Measurements from ENCODE around the gene CALHM3. TPM values are rescaled to one million over a fixed set of nuclear protein-coding genes. Genes with fewer than 3 reads are reported as not detected.

Gene CALHM3
- polyA plus RNA-seq, 1 of the 3 experiments (the other 2 are of a cell fraction): not detected

DNA sequence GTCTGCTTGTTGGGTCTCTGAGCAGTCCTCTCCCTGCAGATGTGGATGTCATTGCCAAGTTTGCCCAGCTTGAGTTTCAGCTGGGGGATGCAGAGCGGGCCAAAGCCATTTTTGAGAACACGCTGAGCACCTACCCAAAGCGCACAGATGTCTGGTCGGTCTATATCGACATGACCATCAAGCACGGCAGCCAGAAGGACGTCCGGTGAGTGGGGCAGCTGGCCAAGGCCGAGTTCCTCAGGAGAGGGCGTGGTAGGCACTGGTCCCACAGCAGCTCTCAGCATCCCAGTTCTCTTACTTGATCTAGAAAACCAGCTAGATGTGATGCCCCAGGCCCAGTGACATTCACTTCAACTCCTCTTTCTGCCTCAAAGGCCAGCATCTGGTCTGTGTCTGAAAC is 34.6 kb downstream of the CALHM3 start (continued):
- TF ChIP-seq GABPA (IDR thresholded peaks at IDR 0.05; ENCODE audit: low read depth) (no peak), ELF1 (IDR thresholded peaks at IDR 0.05) (no peak), RAD21 (IDR thresholded peaks at IDR 0.05; ENCODE audit: low read length) (no peak)

DNA sequence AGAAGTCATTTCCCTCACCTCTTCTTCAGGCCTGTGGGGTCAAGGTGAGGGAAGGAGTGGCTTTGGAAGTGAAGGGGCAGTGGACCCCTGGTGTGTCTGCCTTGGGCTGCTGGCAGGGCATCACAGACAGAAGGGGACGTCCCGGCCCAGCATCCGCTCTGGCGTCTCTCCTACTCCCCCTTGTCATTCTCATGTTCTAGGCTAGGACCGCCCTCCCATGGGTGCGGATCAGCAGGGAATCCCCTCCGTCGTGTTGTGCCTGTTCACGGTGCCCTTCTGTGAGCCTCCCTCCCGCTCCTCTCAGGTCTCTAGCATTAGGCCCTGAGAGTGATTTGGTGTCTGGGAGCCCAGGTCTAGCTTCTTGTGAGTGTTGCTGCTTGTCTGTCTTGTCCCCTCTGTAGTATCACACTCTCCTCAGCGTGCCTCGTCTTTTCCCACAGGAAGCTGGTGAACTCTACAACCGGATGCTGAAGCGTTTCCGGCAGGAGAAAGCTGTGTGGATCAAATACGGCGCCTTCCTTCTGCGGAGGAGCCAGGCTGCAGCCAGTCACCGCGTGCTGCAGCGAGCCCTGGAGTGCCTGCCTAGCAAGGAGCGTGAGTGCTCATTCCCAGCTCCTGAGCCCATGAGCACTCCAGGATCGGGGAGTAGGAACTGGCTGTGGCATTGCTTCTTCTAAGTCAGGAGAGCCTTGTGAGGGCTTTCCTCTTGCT is 35.4 kb downstream of the CALHM3 start:
- 97% methylated on average over 21 of the region's 23 CpGs for WGBS (ENCODE audit: low lambda C conversion rate)
- CTCF ChIA-PET: interaction anchor here (1.3 to 3.2 kb wide), 2 partner anchors 27 to 42 kb away, joined by 6 to 17 read pairs; no protein-coding TSS in a partner anchor

DNA sequence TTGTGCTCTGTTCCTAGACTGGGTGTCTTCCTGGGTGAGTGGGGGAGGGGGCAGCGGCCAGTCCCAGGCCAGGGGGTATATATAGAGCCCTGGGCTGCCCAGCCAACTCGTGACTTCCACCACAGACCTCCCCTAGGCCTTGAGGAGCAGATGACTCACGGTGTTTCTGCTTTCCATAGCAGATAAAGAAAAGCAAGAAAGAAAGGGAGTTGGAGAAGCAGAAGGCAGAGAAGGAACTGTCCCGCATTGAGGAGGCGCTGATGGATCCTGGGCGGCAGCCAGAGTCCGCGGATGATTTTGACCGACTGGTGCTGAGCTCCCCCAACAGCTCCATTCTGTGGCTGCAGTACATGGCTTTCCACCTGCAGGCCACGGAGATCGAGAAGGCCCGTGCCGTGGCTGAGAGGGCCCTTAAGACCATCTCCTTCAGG is 37.0 kb downstream of the CALHM3 start:
- no peaks in the 10 kb centered on the region for H3K79me2 ChIP-seq (ENCODE audit: insufficient read depth)
- H3K4me2 ChIP-seq: no peak overlapping the region
- ChIA-PET CTCF (interaction anchor here (1.0 to 3.2 kb wide), 6 partner anchors 9 to 123 kb away, joined by 3 to 17 read pairs (median 4); partner anchors contain the start of gene CALHM2), POLR2A (no interaction called here)
- peaks cover 5% of the 10 kb centered on the region for H3F3A ChIP-seq (replicated peaks; ENCODE audit: insufficient read depth)
- no peaks in the 10 kb centered on the region for H4K20me1 ChIP-seq (ENCODE audit: insufficient read depth)
- no peaks in the 10 kb centered on the region for H3K9me3 ChIP-seq
- TF ChIP-seq JUND (IDR thresholded peaks at IDR 0.05) (no peak), RFX5 (IDR thresholded peaks at IDR 0.05; ENCODE audit: low read length) (no peak), EP300 (IDR thresholded peaks at IDR 0.05; ENCODE audit: borderline replicate concordance in 1 of 2, low read depth in 1 of 2, low read length in 1 of 2) (no peak), YY1 (IDR thresholded peaks at IDR 0.05; ENCODE audit: low read depth) (no peak)
- peaks cover 49 to 89% of the 10 kb centered on the region in 2 experiments for H3K36me3 ChIP-seq (replicated peaks in 1 of 2; ENCODE audit: control insufficient read depth in 1 of 2, insufficient read depth in 2 of 2, low read length in 1 of 2)
- DNase-seq: no peak
- H3K9ac ChIP-seq: no peak overlapping the region
- 90% methylated on average over 9 of the region's 13 CpGs for WGBS (ENCODE audit: low lambda C conversion rate)
- H3K27me3 ChIP-seq (ENCODE audit: insufficient read depth): no peaks in the 10 kb centered on the region
- H2AFZ ChIP-seq (ENCODE audit: low read depth): no peak overlapping the region
- no peaks in the 10 kb centered on the region for H3K4me1 ChIP-seq (ENCODE audit: control insufficient read depth in 1 of 2, insufficient read depth in 2 of 2, low read depth in 1 of 2, low read length in 1 of 2)
- peak overlapping the region in 1 of 2 experiments; percentile 47; a peak in 1 of 4 replicates for H3K27ac ChIP-seq (ENCODE audit: low read depth in 2 of 2, low read length in 1 of 2)
- no peak overlapping the region for H3K4me3 ChIP-seq (ENCODE audit: low read depth in 2 of 2, low read length in 1 of 2)
- H3K9me2 ChIP-seq: no peaks in the 10 kb centered on the region

More for the DNA sequence above, 35.4 kb downstream of the CALHM3 start:
- H3F3A ChIP-seq (replicated peaks; ENCODE audit: insufficient read depth): peaks cover 5% of the 10 kb centered on the region
- H3K9me3 ChIP-seq: no peaks in the 10 kb centered on the region
- H4K20me1 ChIP-seq (ENCODE audit: insufficient read depth): no peaks in the 10 kb centered on the region
- H3K4me1 ChIP-seq (ENCODE audit: control insufficient read depth in 1 of 2, insufficient read depth in 2 of 2, low read depth in 1 of 2, low read length in 1 of 2): no peaks in the 10 kb centered on the region
- DNase-seq: no peak
- H3K4me3 ChIP-seq (ENCODE audit: low read depth in 2 of 2, low read length in 1 of 2): no peak overlapping the region
- no peak overlapping the region for H3K4me2 ChIP-seq
- H3K79me2 ChIP-seq (ENCODE audit: insufficient read depth): no peaks in the 10 kb centered on the region
- no peak for TF ChIP-seq GABPA (IDR thresholded peaks at IDR 0.05; ENCODE audit: low read depth)
- POLR2A ChIA-PET: no interaction called here
- H2AFZ ChIP-seq (ENCODE audit: low read depth): no peak overlapping the region
- peaks cover 50 to 78% of the 10 kb centered on the region in 2 experiments for H3K36me3 ChIP-seq (replicated peaks in 1 of 2; ENCODE audit: control insufficient read depth in 1 of 2, insufficient read depth in 2 of 2, low read length in 1 of 2)
- no peaks in the 10 kb centered on the region for H3K9me2 ChIP-seq
- H3K27me3 ChIP-seq (ENCODE audit: insufficient read depth): no peaks in the 10 kb centered on the region
- H3K27ac ChIP-seq (ENCODE audit: low read depth in 2 of 2, low read length in 1 of 2): no peak overlapping the region
- no peak overlapping the region for H3K9ac ChIP-seq

DNA sequence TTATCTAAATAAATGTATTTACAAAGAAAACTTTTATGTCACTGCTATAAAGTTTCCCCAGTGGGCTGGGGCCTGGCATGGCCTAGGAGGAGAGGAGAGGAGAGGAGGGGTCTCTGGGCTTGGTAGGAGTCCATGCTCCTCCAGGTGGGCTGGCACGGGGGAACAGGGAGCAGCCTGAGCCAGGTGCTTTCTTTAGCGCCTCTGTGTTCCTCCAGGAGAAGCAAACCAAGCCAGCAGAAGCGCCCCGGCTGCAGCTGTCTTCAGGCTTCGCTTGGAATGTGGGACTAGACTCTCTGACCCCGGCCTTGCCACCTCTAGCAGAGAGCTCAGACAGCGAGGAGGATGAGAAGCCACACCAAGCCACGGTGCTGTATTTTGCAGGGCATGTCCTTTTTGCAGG is 37.4 kb downstream of the CALHM3 start:
- Histone ChIP-seq H3K36me3 (replicated peaks in 1 of 2; ENCODE audit: control insufficient read depth in 1 of 2, insufficient read depth in 2 of 2, low read length in 1 of 2) (peaks cover 50 to 89% of the 10 kb centered on the region in 2 experiments), H3K9ac (no peak overlapping the region), H3K9me3 (no peaks in the 10 kb centered on the region), H3K9me2 (no peaks in the 10 kb centered on the region), H3K4me3 (ENCODE audit: low read depth in 2 of 2, low read length in 1 of 2) (no peak overlapping the region), H3K27me3 (ENCODE audit: insufficient read depth) (no peaks in the 10 kb centered on the region), H3K4me1 (ENCODE audit: control insufficient read depth in 1 of 2, insufficient read depth in 2 of 2, low read depth in 1 of 2, low read length in 1 of 2) (no peaks in the 10 kb centered on the region), H3K27ac (ENCODE audit: low read depth in 2 of 2, low read length in 1 of 2) (peak overlapping the region in 1 of 2 experiments; percentile 47; a peak in 1 of 4 replicates), H3K4me2 (no peak overlapping the region), H3F3A (replicated peaks; ENCODE audit: insufficient read depth) (peaks cover 5% of the 10 kb centered on the region), H2AFZ (ENCODE audit: low read depth) (no peak overlapping the region), H3K79me2 (ENCODE audit: insufficient read depth) (no peaks in the 10 kb centered on the region), H4K20me1 (ENCODE audit: insufficient read depth) (no peaks in the 10 kb centered on the region)
- 77% methylated on average over 4 of the region's 8 CpGs for WGBS (ENCODE audit: low lambda C conversion rate)
- ChIA-PET POLR2A (no interaction called here), CTCF (interaction anchor here (0.7 to 1.4 kb wide), 6 partner anchors 9 to 123 kb away, joined by 3 to 5 read pairs (median 3); partner anchors contain the start of gene CALHM2)
- TF ChIP-seq TEAD4 (IDR thresholded peaks at IDR 0.05; ENCODE audit: borderline replicate concordance, insufficient read depth) (no peak), RFX5 (IDR thresholded peaks at IDR 0.05; ENCODE audit: low read length) (no peak), ELF1 (IDR thresholded peaks at IDR 0.05) (no peak), MXI1 (IDR thresholded peaks at IDR 0.05; ENCODE audit: low read depth, low read length) (no peak), RAD21 (IDR thresholded peaks at IDR 0.05; ENCODE audit: low read length) (no peak)
- DNase-seq: no peak
